OCI-LY3 (cell line): ENCODE measurements around the gene TEDC2.

Experiments
- CTCF ChIP-seq: fragments of 200-600, 300-600 bp; sonication (generic); IDR thresholded peaks from 2 replicates; pipeline ENCODE4 v1.5.1; 2014; ENCODE audit warnings: antibody characterized with exemption, low read length, low read depth
- EZH2phosphoT487 ChIP-seq: fragments of 200-600 bp; shearing (Covaris generic); IDR thresholded peaks from 2 replicates; pipeline ENCODE4 v1.6.1; 2018; ENCODE audit warnings: antibody characterized with exemption, mixed run types, low read depth

- TF ChIP-seq CTCF (no peak), EZH2phosphoT487 (no peak)
Measured at GRCh38 chr16:2447920-2448583, 11.9 kb upstream of the TEDC2 start.
